Ovary (tissue), 9 donors: ENCODE measurements around the gene BRD4. TPM values are rescaled to one million over a fixed set of nuclear protein-coding genes. Genes with fewer than 3 reads are reported as not detected.

Source experiments
- DNase-seq, 5 donors: peaks; one replicate each; pipeline ENCODE4 v3.0.0-alpha.2; 2019 to 2020
- H3K27ac ChIP-seq, 2 donors: fragments of 200-600 bp; one replicate each; pipeline versions ENCODE4 v1.5.1 to v1.8.0; 2019 to 2022
- H3K27me3 ChIP-seq: fragments of 200-600 bp; one replicate; pipeline ENCODE4 v1.8.0; 2022
- H3K36me3 ChIP-seq: fragments of 200-600 bp; sonication (generic); one replicate; pipeline ENCODE4 v1.5.1; 2019
- H3K4me1 ChIP-seq: one replicate; pipeline ENCODE4 v1.8.1; 2013; ENCODE audit warnings: mild to moderate bottlenecking, moderate library complexity; ENCODE audit not compliant: insufficient read depth
- H3K4me3 ChIP-seq: fragments of 200-600 bp; sonication (generic); one replicate; pipeline ENCODE4 v1.5.1; 2017
- H3K9me3 ChIP-seq, 2 donors: fragments of 200-600 bp in 1 of 2; sonication (generic) in 1 of 2; one replicate each; pipeline versions ENCODE4 v1.5.1 to v1.8.1; 2013 to 2019; ENCODE audit warnings: mild to moderate bottlenecking in 1 of 2, moderate library complexity in 1 of 2
- CTCF ChIP-seq, 3 donors: fragments of 450-650 bp in 2 of 3; fragments of 200-600 bp in 1 of 3; IDR thresholded peaks; one replicate each; pipeline versions ENCODE4 v1.5.1 to v1.8.0; 2016 to 2022; ENCODE audit warnings: antibody characterized with exemption in 3 of 3, mild to moderate bottlenecking in 1 of 3
- EP300 ChIP-seq: sonication (generic); formaldehyde crosslinking; IDR thresholded peaks from one replicate; pipeline ENCODE4 v1.6.1; 2017; ENCODE audit warnings: antibody characterized with exemption
- POLR2A ChIP-seq: fragments of 450-650 bp; IDR thresholded peaks from one replicate; pipeline ENCODE4 v1.6.1; 2017; ENCODE audit warnings: antibody characterized with exemption, mild to moderate bottlenecking, moderate library complexity
- WGBS, 3 donors: extraction: QIAGEN DNeasy Blood & Tissue Kit in 1 of 3; methylation state at CpG; one replicate each; pipeline versions ENCODE4 v1.1.5 to v1.1.7; 2013 to 2017; 5-methylcytosine and 5-hydroxymethylcytosine counted together
- intact Hi-C, 4 donors: fragments of 100-400 bp; cut with DNase I; formaldehyde crosslinking; loops; one replicate each; pipeline versions ENCODE4 v1.11.0 to v1.15.1; 2022 to 2023
- polyA plus RNA-seq, 2 donors: library from polyadenylated mRNA; stranded (reverse); fragments of 200-250 nt in 1 of 2; fragments of 350-450 nt in 1 of 2; fragmentation: Illumina TruSeq in 1 of 2; extraction: RNeasy Lipid Tissue Mini Kit (QIAGEN cat#74804) in 1 of 2; gene quantifications; one replicate each; pipeline ENCODE4 v1.2.3, GENCODE V29; 2013 to 2014
- total RNA-seq, 7 donors: library from RNA; depleted of rRNA in 2 of 7; stranded (reverse); fragments of >200 nt in 2 of 7; fragmentation: NEBNext Ultra II Directional in 3 of 7; extraction: Animal tissue kit (Norgen Biotek cat#: 25700) in 3 of 7; gene quantifications; one replicate each; pipeline versions ENCODE4 v1.1.0 to v1.2.4, GENCODE V29; 2016 to 2023
- donor health status: DM: no; HTN: no; CAD: no; lungs with moderate emphysema.
- donor health status: DM: no; HTN: no; CAD: no.
- donor health status: Bipolar disorder and iron deficiency.
- donor health status: DM: yes; HTN: yes; CAD: no.
- donor health status: DM: no; HTN: no; CAD: no.
- donor health status: DM: yes; HTN: yes; CAD: no.

The BRD4 gene
- total and polyA plus RNA-seq, 9 donors = 19.6 to 127 (median 90.4) TPM

GRCh38 chr19:15253061-15253460 is 79.3 kb downstream of the BRD4 start:
- WGBS, 3 donors = 56 to 72% (median 64%) methylated on average over 7 of the region's 7 CpGs
- Histone ChIP-seq H3K4me1 (peaks cover 37% of the 10 kb centered on the region), H3K36me3 (no peaks in the 10 kb centered on the region), H3K27me3 (no peaks in the 10 kb centered on the region), H3K9me3 (no peaks in the 10 kb centered on the region), H3K27ac (no peak overlapping the region), H3K4me3 (no peak overlapping the region)
- TF ChIP-seq EP300 (no peak), POLR2A (no peak), CTCF (IDR thresholded peaks at IDR 0.05) (no peak)
- intact Hi-C loops = loop anchor here in 2 of 4 donors (5.0 to 10.0 kb wide), 5 partner anchors 56 to 172 kb away; no protein-coding TSS in a partner anchor
- no peak for DNase-seq

GRCh38 chr19:15252398-15253018 is 79.8 kb downstream of the BRD4 start:
- peaks cover 38% of the 10 kb centered on the region for H3K4me1 ChIP-seq

GRCh38 chr19:15251749-15252397 is 80.5 kb downstream of the BRD4 start:
- peak overlapping the region; percentile 19 for H3K4me3 ChIP-seq

More at GRCh38 chr19:15252398-15253018, 79.8 kb downstream of the BRD4 start:
- 38 to 51% (median 49%) methylated on average over 9 of the region's 9 CpGs for WGBS, 3 donors
- Histone ChIP-seq H3K4me3 (no peak overlapping the region), H3K27me3 (no peaks in the 10 kb centered on the region), H3K9me3 (no peaks in the 10 kb centered on the region), H3K27ac (peak overlapping the region in 1 of 2 donors; percentile 75), H3K36me3 (no peaks in the 10 kb centered on the region)
- no peak for DNase-seq
- intact Hi-C loops = loop anchor here in 2 of 4 donors (5.0 to 10.0 kb wide), 5 partner anchors 55 to 172 kb away; no protein-coding TSS in a partner anchor
- TF ChIP-seq CTCF (IDR thresholded peaks at IDR 0.05) = peak in 1 of 3 donors; percentile 20
- TF ChIP-seq EP300 = no peak

More at GRCh38 chr19:15251749-15252397, 80.5 kb downstream of the BRD4 start:
- DNase-seq = peak; percentile 89 to 92 (median 92)
- peaks cover 43% of the 10 kb centered on the region for H3K4me1 ChIP-seq
- TF ChIP-seq EP300 (peak; percentile 72), POLR2A (no peak), CTCF (IDR thresholded peaks at IDR 0.05) (peak; percentile 45 to 76 (median 67))
- H3K27ac ChIP-seq = peak overlapping the region in 1 of 2 donors; percentile 75
- no peaks in the 10 kb centered on the region for H3K36me3 ChIP-seq
- no peaks in the 10 kb centered on the region for H3K27me3 ChIP-seq
- 3 to 13% (median 9%) methylated on average over 14 of the region's 14 CpGs for WGBS, 3 donors
- intact Hi-C loops = loop anchor here in 2 of 4 donors (5.0 to 10.0 kb wide), 5 partner anchors 55 to 173 kb away; no protein-coding TSS in a partner anchor
- no peaks in the 10 kb centered on the region for H3K9me3 ChIP-seq
